Measurements from ENCODE around the gene TEF.

The TEF gene, protein sequence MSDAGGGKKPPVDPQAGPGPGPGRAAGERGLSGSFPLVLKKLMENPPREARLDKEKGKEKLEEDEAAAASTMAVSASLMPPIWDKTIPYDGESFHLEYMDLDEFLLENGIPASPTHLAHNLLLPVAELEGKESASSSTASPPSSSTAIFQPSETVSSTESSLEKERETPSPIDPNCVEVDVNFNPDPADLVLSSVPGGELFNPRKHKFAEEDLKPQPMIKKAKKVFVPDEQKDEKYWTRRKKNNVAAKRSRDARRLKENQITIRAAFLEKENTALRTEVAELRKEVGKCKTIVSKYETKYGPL

DNA sequence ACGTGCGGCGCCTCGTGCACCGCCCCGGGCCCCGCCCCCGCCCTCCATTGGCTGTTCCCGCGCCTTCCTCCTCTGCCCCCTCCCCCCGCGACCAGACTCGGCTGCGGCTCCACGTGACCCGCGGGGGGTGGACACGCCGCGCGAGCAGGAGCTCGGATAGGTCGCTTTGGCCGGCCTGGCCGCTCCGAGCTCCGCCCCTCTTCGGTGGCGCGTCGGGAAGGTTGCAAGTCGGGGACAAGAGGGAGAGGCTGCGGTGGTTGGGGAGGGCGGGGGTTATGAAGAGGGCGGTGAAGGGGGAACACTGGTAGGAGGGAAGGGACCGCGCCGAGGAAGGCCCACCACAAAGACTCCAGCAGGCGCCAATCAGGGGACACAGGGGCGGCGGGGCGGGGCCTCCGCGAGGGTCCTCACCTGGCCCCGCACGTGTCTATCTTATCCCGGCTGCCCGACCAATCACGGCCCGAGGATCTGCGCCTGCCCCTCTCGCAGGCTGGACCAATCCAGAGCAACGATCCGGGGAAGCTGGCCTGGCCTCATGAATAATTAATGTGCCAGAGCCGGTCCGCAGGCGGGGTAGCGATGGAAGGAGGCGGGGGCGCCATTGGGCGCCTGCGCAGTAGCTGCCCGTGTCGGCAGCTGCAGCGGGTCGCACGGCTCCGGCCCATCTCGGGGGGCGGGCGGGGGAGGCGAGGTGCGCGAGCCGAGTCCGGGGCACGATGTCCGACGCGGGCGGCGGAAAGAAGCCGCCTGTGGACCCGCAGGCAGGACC, at the start of gene TEF:
Gene TEF (plus strand): TSS at position 614 of the 769 bp plus-strand sequence. CDS start 103 bp downstream, at position 717.
- DNase-seq: peak; percentile 96

- no peak for DNase-seq
Measured at GRCh38 chr22:41332217-41332939, 49.4 kb upstream of the TEF start.

GRCh38 chr22:41333806-41334205, 47.9 kb upstream of the TEF start:
- DNase-seq: no peak

DNA sequence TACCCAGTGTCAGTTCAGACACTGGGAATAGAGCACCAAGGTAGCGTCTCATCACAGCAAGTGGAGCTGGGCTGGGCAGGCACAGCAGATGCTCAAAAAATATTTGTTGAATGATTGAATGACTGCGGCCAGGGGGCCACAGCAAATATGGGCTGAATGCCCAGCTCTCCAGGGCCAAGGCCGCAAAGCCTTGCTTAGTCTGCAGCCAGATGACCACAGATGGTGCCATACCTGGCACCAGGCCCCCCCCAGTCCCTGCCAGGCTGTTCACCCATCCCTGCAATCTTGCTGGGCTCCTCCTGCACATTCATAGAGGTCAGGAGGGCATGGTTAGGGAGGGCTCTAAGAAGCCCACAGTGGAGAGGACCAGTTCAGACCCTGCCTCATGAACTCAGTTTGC, 47.5 kb upstream of the TEF start:
- DNase-seq: no peak

GRCh38 chr22:41334951-41335635, 46.6 kb upstream of the TEF start:
- no peak for DNase-seq

GRCh38 chr22:41338614-41339212, 43.0 kb upstream of the TEF start:
- DNase-seq: no peak

DNA sequence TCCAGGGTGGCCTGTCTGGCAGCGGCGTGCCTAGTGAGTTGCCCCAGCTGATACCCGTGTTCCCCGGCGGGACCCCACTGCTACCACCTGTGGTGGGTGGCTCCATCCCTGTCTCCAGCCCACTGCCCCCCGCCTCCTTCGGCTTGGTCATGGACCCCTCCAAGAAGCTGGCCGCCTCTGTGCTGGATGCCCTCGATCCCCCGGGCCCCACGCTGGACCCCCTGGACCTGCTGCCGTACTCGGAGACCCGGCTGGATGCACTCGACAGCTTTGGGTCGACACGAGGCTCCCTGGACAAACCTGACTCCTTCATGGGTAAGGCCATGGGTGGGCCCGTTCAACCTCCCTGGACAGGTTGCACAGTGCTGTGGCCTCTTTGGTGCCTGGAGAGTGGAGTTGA, 41.9 kb upstream of the TEF start:
- DNase-seq: no peak

DNA sequence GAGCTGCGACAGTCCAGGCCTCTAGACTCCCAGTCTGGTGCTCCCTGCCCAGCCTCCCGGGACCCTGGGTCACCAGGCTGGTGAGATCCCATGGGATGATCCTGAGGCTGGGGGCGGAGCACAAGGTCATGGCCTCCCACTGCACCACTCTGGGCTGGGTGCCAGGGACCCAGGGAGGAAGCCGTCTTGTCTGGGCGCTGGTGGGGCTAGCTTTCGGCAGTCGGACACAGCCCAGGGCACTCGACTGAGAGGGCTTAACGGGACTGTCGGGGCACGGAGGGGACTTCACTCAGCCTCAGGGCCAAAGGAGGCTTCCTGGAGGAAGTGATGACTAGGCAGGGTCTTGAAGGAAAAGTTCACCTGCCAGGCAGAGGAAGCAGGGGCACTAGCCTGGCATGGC, 41.4 kb upstream of the TEF start:
- no peak for DNase-seq

GRCh38 chr22:41341012-41341411, 40.7 kb upstream of the TEF start:
- no peak for DNase-seq

DNA sequence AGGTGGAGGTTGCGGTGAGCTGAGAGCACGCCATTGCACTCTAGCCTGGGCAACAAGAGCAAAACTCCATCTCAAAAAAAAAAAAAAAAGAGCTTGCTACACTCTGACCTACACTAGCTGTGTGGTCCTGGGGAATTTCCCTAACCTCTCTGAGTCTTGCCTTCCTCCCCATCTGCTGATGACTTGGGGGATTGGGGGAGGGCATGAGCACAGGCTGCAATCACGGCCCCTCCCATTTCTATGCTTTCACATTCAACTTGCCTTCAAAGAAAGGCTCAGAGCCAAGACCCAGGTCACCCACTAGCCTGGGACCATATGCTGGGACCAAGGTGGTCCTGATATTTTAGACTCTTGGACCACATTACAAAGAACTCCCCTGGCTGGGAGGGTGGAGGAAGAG, 39.8 kb upstream of the TEF start:
- DNase-seq: no peak

DNA sequence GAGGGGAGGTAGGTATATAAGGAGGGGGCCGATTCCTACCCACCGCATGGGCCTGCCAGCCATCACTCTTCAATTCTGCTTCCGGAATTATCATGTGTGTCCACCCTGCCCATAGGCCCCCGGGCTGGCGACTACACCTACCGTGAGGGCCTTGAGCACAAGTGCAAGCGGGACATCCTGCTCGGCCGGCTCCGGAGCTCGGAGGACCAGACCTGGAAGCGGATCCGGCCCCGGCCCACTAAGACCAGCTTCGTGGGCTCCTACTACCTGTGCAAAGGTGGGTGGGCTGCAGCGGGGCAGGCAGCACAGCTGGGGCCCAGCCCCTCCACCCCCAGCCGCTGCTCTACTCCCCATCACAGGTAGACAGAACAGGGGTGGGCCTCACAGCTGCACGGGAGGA, 38.4 kb upstream of the TEF start:
- DNase-seq: no peak

- DNase-seq: no peak
Measured at GRCh38 chr22:41343717-41344116, 38.0 kb upstream of the TEF start.

DNA sequence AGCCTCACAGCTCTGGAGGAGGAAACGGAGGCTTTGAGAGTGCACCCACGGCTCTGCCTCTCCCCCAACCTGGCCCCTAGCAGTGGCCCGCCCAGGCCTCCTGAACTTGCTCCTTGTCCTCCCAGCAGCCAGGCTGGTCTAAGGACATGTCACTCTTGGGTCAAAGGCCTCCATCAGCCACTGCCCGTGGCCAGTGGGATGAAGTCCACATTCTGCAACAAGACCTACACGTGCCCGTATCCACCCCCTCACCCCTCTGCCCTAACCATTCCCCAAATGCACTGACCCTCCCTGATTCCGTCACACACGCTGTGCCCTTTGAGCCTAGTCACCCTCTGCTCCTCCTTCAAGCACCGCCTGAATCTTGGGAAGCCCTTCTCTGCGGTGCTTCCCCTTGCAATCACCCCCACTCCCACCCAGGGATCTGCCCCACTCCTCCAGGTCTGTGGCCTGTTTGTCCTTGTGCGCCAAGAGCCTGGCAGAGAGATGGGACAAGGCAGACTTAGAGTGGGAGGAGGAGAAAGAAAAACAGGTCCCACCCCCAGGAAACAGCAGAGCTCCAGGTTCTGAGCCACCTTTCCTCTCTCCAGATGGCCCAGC, 37.5 kb upstream of the TEF start:
- no peak for DNase-seq

DNA sequence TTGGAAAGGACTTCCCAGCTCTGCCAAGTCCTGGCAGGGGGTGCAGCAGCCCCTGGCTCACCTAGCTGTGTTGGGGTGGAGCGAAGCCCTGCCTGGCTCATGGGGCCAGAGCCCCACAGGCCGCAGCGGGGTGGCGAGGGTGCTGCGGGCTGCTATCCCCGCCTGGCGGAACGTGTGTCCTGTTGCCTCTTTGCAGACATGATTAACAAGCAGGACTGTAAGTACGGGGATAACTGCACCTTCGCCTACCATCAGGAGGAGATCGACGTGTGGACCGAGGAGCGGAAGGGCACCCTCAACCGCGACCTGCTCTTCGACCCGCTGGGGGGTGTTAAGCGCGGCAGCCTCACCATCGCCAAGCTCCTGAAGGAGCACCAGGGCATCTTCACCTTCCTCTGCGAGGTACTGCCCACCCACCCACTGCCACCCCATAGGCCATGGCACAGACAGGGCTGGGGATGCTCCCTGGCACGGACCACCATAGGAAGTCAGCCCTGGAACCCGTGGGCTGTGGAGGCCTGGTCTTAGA, 35.9 kb upstream of the TEF start:
- DNase-seq: no peak

DNA sequence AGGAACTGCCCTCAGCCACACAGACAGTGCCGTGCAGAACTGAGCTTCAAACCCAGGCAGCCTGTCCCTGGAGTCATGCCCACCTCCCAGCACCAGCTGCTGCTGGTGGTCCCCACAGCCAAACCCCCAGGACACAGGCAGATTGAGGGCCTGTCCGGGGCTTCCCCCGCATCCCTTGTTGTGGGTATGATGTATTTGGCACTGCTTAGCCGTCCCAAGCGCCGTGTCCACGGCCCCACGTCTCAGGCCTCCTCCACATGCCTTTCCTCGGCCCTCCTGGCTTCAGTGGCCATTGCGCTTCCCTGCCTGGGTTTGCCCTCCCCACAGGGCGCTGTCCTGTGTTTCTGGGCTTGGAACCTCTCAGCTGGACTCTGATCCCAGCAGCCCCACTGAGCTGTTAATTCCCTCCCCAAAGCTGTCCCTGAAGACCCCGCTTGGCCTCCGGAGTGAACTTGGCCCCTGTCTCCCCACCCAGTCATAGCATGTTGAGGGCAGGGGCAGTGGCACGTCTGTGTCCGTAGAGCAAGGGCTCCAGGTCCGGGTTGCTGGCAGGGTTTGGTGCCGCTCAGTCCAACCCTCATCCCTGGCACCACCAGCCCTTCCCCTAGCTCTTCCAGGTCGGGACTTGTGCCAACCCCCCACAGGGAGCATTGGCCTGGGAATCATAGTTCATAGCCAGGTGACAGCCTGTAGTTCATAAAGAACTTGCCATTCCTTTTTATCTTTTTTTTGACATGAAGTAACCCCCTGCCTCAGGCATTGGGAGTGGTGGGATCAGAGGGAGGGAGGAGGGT, 34.5 kb upstream of the TEF start:
- no peak for DNase-seq

- no peak for DNase-seq
Measured at GRCh38 chr22:41348964-41349484, 32.7 kb upstream of the TEF start.

GRCh38 chr22:41350087-41350486, 31.7 kb upstream of the TEF start:
- DNase-seq: no peak

GRCh38 chr22:41351011-41351410, 30.7 kb upstream of the TEF start:
- no peak for DNase-seq

DNA sequence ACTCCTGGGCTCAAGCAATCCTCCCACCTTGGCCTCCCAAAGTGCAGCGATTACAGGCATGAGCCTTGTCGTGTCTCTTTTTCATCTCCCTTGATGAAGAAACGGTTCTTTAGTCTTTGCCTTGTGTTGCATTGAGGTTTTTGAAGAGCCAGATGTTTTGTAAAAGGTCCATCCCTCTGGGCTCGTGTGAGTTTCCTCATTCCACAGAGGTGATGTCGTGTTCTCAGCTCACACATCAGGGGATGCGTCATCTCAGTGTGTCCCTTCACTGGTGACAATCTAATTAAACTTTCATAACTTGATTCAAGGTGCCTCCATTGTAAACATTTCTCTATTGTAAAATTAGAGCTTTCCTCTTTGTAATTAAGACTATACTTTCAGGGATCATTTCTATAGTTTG, 29.7 kb upstream of the TEF start:
- DNase-seq: no peak

DNA sequence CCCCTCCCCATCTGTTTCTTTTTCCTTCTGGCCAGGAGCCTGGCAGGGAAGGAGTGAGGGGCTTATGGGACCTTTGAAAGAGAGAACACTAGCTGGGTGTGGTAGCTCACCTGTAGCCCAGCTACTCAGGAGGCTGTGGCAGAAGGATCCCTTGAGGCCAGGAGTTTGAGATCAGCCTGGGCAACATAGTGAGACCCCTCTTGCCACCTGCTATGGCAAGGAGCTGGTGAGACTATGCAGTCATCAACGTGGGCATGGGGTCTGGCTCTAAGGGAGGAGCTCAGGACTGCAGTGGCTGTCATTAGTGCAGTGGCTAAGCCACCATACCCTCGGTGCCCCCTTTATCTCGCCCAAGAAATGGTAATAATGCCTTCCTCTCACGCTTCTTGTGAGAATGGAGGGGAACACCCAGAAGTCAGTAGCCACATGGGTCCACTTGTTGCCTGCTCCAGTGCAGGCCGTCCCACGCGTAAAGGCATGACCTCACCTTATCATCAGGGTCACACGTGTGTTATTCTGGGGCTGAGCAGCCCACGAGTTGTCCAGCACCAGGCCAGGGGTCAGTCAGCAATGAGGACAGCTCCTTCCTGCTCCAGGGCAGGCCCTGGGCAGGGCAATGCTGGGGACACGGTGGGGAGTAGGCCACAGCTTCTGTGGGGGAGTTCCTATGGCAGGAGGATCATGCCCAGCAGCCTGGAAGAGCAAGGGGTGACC, 27.7 kb upstream of the TEF start:
- DNase-seq: no peak

Measured in NCI-H510A (cell line).